Measurements from ENCODE around the gene ZNF649. TPM values are rescaled to one million over a fixed set of nuclear protein-coding genes. Genes with fewer than 3 reads are reported as not detected.

ZNF649 gene
- 4.4 and 5.3 TPM in 2 replicates for total RNA-seq

DNA sequence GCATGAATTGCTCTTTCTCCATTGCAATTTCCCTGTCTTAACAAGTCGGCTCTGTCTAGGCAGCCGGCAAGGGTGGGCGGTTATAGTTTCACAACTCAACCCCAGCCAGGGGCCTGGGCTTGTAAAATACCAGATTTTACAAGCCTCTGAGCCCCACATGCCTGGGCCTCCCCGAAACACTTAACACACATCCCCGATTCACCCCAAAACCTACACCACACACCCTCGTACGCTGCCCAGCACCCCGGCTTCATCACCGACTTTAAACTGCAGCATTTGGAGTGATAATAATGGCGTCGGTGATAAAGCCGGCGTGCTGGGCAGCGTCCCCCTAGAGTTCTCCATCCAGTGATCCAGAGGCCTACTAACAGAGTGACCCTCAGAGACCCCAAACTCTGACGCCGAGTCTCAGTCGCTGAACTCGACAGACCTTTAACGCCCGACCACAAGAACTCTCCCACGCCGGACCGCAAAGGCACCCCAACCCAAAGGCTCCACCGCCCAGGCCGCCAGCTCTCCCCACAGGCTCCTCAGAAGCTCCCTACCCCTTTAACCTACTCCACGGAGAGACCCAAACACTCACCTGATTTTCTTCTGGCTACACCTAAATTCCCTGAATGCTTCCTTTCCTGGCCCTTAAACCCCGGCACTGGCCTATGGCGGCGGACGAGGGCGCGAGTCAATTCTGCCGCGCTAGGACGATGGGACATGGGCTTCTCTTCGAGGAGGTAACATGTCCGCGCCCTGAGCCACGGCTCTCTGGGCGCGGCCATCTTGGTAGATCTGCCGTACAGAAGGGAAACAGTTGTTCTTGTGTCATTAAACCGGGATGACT lies at the start of gene ZNF649:
ZNF649 (minus strand) TSS at position 687 of the 835 bp plus-strand sequence. CDS start 4,910 bp downstream, outside the sequence.

DNA sequence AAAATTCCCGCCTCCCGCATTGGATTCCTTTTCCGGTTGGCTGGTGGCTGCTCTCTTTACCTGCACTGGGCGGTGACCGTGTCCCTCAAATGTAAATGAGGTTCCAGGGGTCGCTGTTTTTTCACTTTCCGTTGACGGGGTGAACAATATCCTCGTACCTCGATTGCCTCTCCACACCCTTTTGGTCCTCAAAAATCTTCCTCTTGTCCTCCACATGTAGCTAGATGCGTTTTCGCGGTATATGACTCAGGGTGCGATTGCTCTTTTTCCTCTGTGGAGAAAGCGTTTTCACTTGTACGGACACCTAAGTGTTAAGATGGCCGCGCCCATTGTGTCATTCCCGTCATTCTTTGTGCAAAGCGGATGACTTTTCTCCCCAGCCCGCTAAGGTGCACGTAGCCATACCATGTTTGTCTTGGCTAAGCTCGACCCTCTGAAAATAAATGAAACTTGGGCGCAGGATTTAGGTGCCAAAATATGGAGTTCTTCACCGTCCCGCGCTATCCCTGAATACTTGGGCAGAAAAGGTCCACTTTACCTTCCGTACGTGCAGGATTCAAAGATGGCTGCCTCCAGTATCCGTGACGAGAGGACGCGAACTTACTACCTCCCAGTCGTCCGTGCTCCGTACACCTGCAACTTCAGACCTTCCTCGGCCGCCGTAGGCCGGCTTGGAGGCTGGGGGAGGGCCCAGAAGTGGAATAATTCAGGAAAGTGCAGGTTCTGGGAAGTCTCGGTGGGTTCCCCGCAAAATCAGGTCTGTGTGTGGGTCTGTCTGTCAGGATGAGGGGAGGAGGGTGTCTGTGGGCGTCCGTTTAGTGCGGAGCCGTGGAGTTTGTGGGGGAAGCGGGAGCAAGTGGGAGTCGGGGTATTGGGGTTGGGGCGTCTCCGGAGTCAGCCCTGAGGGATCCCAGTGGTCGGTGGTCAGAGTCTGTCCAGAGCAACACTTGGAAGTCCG lies 22.2 kb upstream of the ZNF649 start, which contains the start of gene ZNF613:
ZNF613 (plus strand) TSS at position 689 of the 958 bp plus-strand sequence. CDS start 8,749 bp downstream, outside the sequence.

DNA sequence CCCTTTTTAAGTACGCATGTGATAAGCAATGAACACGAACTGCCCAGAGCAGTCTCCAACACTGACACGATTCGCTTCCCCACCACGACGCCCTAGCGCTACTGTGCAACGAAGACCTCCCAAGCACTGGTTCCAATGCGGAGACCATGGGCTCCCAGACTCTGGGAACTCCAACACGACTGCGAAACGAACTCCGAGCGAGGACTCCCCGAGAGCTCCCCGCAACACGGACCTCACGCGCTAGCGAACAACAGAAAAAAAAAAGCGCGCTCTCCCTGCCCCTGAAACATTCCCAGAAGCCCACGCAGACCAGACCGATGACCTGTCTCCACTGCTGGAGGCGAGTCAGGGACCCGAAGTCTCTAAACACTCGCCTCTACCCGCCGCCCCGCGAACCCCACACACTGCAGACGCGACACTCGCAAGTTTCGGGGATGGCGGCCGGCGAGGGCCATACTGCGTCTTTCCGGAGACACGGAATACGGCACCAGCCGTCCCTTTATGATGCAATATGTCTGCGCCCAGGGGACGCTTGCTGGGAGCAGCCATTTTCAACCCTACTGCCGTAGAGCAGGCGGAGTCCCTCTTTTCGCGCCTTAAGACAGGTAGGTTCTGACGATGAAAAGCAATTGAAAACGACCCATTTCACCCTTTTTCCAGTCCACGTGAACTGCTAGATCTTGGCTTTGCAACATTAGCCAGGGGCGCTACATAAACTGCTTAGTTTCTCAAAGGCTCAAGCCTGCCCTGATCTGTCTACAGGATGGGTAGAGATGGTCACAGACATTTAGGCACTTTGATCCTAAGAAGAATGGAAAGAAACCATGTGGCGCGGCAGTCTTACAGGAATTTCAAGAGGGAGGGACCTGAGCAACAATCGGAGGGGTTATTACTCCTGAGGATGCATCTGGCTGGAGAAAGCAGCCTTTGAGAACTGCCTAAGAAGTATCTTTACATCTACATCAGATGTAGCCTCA lies 17.0 kb downstream of the ZNF649 start, which contains the start of gene ZNF577:
ZNF577 (minus strand) TSS at position 430 of the 977 bp plus-strand sequence. CDS start 7,569 bp downstream, outside the sequence.

Other genes with a start within 250 kb of the ZNF649 start
- 4.7 and 6.5 TPM in 2 replicates for gene SPACA6, start 211.7 kb downstream of the ZNF649 start, total RNA-seq
- gene HAS1, start 181.0 kb downstream of the ZNF649 start, total RNA-seq, result 0.43 and 1.1 TPM in 2 replicates
- 0.09 and 0.14 TPM in 2 replicates for gene FPR1, start 153.1 kb downstream of the ZNF649 start, total RNA-seq
- gene FPR2, start 143.8 kb downstream of the ZNF649 start, total RNA-seq, result not detected in 2 replicates
- gene FPR3, start 109.9 kb downstream of the ZNF649 start, total RNA-seq, result under 0.01 TPM in 2 replicates
- gene ZNF577, start 17.1 kb downstream of the ZNF649 start, total RNA-seq, result 5.3 and 10.3 TPM in 2 replicates
- 6.9 and 7.0 TPM in 2 replicates for gene ZNF613, start 22.5 kb upstream of the ZNF649 start, total RNA-seq
- 10.2 and 11.8 TPM in 2 replicates for gene ZNF350, start 81.8 kb upstream of the ZNF649 start, total RNA-seq
- gene ZNF615, start 103.2 kb upstream of the ZNF649 start, total RNA-seq, result 10.8 and 11.7 TPM in 2 replicates
- 7.8 and 8.4 TPM in 2 replicates for gene ZNF614, start 123.4 kb upstream of the ZNF649 start, total RNA-seq
- gene ZNF432, start 143.8 kb upstream of the ZNF649 start, total RNA-seq, result 5.8 and 9.3 TPM in 2 replicates
- 21.4 and 24.2 TPM in 2 replicates for gene ZNF841, start 190.7 kb upstream of the ZNF649 start, total RNA-seq
- gene ZNF616, start 234.9 kb upstream of the ZNF649 start, total RNA-seq, result 9.4 and 12.1 TPM in 2 replicates

Data from smooth muscle cell of bladder (primary cell).